Endothelial cell of umbilical vein (primary cell): Measurements from ENCODE around the gene ZSCAN25. TPM values are rescaled to one million over a fixed set of nuclear protein-coding genes. Genes with fewer than 3 reads are reported as not detected.

Source experiments
- BruUV-seq: library from RNA; stranded (reverse); fragments of 400-500 nt; replicated peaks from 2 replicates; lab custom pipeline; 2021; lab: Mats Ljungman, UMichigan
- CTCF ChIA-PET: fragments of 300-600, 350-600 bp; sonication (Branson Sonifier 250); formaldehyde crosslinking; loops from one replicate; lab custom pipeline; 2021; ENCODE audit warnings: antibody characterized with exemption, inconsistent platforms; lab: Charles Lee
- POLR2A ChIA-PET: fragments of 300-600, 350-600 bp; sonication (Branson Sonifier 250); formaldehyde crosslinking; loops from one replicate; lab custom pipeline; 2021; ENCODE audit warnings: antibody characterized with exemption, inconsistent platforms; lab: Charles Lee
- DNase-seq: peaks from one replicate; pipeline ENCODE4 v3.0.0-alpha.2; 2011; ENCODE audit warnings: low read depth, low spot score
- FAIRE-seq: peaks from 2 replicates; lab custom pipeline; 2011; peaks lifted over from hg19 to GRCh38; lab: Jason Lieb, UNC
- H2AFZ ChIP-seq: 2 replicates; pipeline ENCODE4 v1.6.0; 2012; ENCODE audit warnings: low read depth, low read length, control low read depth, inconsistent platforms
- H3K27ac ChIP-seq: 2 replicates; pipeline ENCODE4 v1.5.1; 2011; ENCODE audit warnings: low read depth, mild to moderate bottlenecking, control low read depth, low read length, moderate library complexity; ENCODE audit not compliant: insufficient read depth
- H3K27me3 ChIP-seq, 2 experiments: 2 replicates each; pipeline versions ENCODE4 v1.6.0 to v1.6.1; 2011; ENCODE audit warnings: low read length in 2 of 2, mixed read lengths in 1 of 2; ENCODE audit not compliant: control insufficient read depth in 2 of 2, insufficient read depth in 2 of 2
- H3K36me3 ChIP-seq, 2 experiments: 2 replicates in 1 of 2; 3 replicates in 1 of 2; pipeline ENCODE4 v1.5.1; 2011; ENCODE audit warnings: low read length in 2 of 2, mild to moderate bottlenecking in 1 of 2, moderate library complexity in 1 of 2; ENCODE audit not compliant: control insufficient read depth in 2 of 2, insufficient read depth in 2 of 2; ENCODE audit errors: extremely low read depth in 1 of 2
- H3K4me1 ChIP-seq: 3 replicates; pipeline ENCODE4 v1.5.1; 2011; ENCODE audit warnings: mild to moderate bottlenecking, low read length; ENCODE audit not compliant: control insufficient read depth, insufficient read depth; ENCODE audit errors: extremely low read depth
- H3K4me2 ChIP-seq: 2 replicates; pipeline ENCODE4 v1.6.1; 2011; ENCODE audit warnings: low read length, control low read depth, mixed read lengths; ENCODE audit not compliant: insufficient read depth
- H3K4me3 ChIP-seq, 3 experiments: fragments of 200-600 bp in 1 of 3; sonication (generic), shearing (Covaris generic) in 1 of 3; replicated peaks in 1 of 3; 2 replicates each; pipeline ENCODE4 v1.5.1; 2011 to 2016; ENCODE audit warnings: control low read depth in 3 of 3, low read length in 3 of 3, mild to moderate bottlenecking in 2 of 3, inconsistent platforms in 1 of 3, low read depth in 1 of 3, moderate library complexity in 1 of 3; ENCODE audit not compliant: insufficient read depth in 1 of 3
- H3K79me2 ChIP-seq: 2 replicates; pipeline ENCODE4 v1.6.0; 2012; ENCODE audit warnings: low read length, inconsistent platforms; ENCODE audit not compliant: control insufficient read depth, insufficient read depth
- H3K9ac ChIP-seq: replicated peaks from 2 replicates; pipeline ENCODE3; 2011; ENCODE audit warnings: low read length, control low read depth; ENCODE audit not compliant: insufficient read depth; ENCODE audit errors: extremely low read depth
- H3K9me1 ChIP-seq: replicated peaks from 3 replicates; pipeline ENCODE4 v1.6.0; 2011; ENCODE audit warnings: mild to moderate bottlenecking, low read length; ENCODE audit not compliant: control insufficient read depth, insufficient read depth; ENCODE audit errors: extremely low read depth
- H3K9me3 ChIP-seq: replicated peaks from 2 replicates; pipeline ENCODE4 v1.5.1; 2012; ENCODE audit warnings: low read length, inconsistent platforms; ENCODE audit not compliant: control insufficient read depth, insufficient read depth
- H4K20me1 ChIP-seq: replicated peaks from 2 replicates; pipeline ENCODE3; 2011; ENCODE audit warnings: mild to moderate bottlenecking, low read length; ENCODE audit not compliant: control insufficient read depth, insufficient read depth; ENCODE audit errors: extremely low read depth
- EZH2 ChIP-seq: IDR thresholded peaks from 2 replicates; pipeline ENCODE4 v1.6.1; 2012; ENCODE audit warnings: borderline replicate concordance, low read depth, mild to moderate bottlenecking, moderate library complexity, low read length, inconsistent platforms; ENCODE audit not compliant: severe bottlenecking
- FOS ChIP-seq: IDR thresholded peaks from 2 replicates; pipeline ENCODE4 v1.6.1; 2011; ENCODE audit warnings: mild to moderate bottlenecking, low read length, moderate library complexity, borderline replicate concordance; ENCODE audit not compliant: insufficient read depth
- GATA2 ChIP-seq: IDR thresholded peaks from 2 replicates; pipeline ENCODE4 v1.7.0; 2011; ENCODE audit warnings: low read depth, mild to moderate bottlenecking, moderate library complexity, mixed read lengths, low read length; ENCODE audit not compliant: insufficient read length, insufficient read depth
- JUN ChIP-seq: IDR thresholded peaks from 2 replicates; pipeline ENCODE4 v1.6.1; 2011; ENCODE audit warnings: borderline replicate concordance, low read depth; ENCODE audit not compliant: insufficient read length, insufficient read depth
- MYC ChIP-seq: IDR thresholded peaks from one replicate; pipeline ENCODE4 v1.6.1; 2011; ENCODE audit warnings: mild to moderate bottlenecking, low read depth, low read length
- POLR2A ChIP-seq: IDR thresholded peaks from 2 replicates; pipeline ENCODE4 v1.6.1; 2012; ENCODE audit warnings: low read depth, mild to moderate bottlenecking, control low read depth, low read length
- POLR2AphosphoS5 ChIP-seq: IDR thresholded peaks from 2 replicates; pipeline ENCODE4 v1.6.1; 2012; ENCODE audit warnings: low read depth, mild to moderate bottlenecking, control low read depth, low read length, moderate library complexity; ENCODE audit not compliant: insufficient read depth
- dilution Hi-C: fragments of 300-500 bp; cut with MboI; formaldehyde crosslinking; loops from one replicate; pipeline ENCODE4 v1.15.0; 2019; ENCODE audit warnings: low sequenced_read_pairs; ENCODE audit not compliant: extremely low pct_ligation_motif_present
- intact Hi-C: fragments of 100-400 bp; cut with micrococcal nuclease; formaldehyde crosslinking; loops from one replicate; pipeline ENCODE4 v1.10.0; 2022
- polyA plus RNA-seq, 4 experiments: library from polyadenylated mRNA; depleted of rRNA in 3 of 4; stranded (reverse) in 3 of 4; unstranded in 1 of 4; fragments of >200 nt; gene quantifications; 2 replicates each; pipeline versions ENCODE4 v1.2.1 to v1.2.3, GENCODE V29; 2011 to 2012; ENCODE audit warnings: missing spikeins in 1 of 4
- total RNA-seq: library from RNA; stranded (reverse); gene quantifications from 2 replicates; pipeline ENCODE4 v1.2.3, GENCODE V29; 2021
- TF ChIP-seq, protein P1 (sequence below), 2 donors: IDR thresholded peaks; 1 replicate in 1 of 2; 2 replicates in 1 of 2; pipeline ENCODE4 v1.5.1; 2011; ENCODE audit warnings: low read length in 2 of 2, mild to moderate bottlenecking in 2 of 2, moderate library complexity in 2 of 2, control low read depth in 1 of 2, inconsistent platforms in 1 of 2, low read depth in 1 of 2; ENCODE audit not compliant: insufficient read depth in 1 of 2; ENCODE audit errors: extremely low read depth in 1 of 2
- TF ChIP-seq, protein P2 (sequence below): IDR thresholded peaks from 2 replicates; pipeline ENCODE4 v1.6.1; 2011; ENCODE audit not compliant: insufficient read depth, insufficient read length

ZSCAN25 gene
- total and polyA plus RNA-seq, 2 donors (not counting 3 experiments of a cell fraction or from before 2014, with no cell fraction given) = 8.9 to 13.8 TPM

DNA sequence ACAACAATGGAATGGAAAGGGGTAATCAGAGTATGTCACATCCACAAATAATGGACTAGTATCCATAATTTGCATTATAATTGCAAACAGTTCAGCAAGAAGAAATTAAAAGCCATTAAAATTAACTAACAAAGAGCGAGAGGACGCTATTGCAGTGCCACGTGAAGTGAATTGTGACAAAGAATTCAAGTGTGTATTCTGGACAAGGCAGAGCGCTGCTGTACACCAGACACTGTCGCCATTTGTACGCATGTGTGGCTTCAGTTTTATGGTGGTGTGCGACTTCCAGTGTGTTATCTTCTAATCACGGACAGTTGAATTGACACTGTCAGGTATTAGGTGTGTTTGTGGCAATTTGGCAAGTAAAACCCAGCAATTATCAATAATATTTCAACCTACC, 51.8 kb downstream of the ZSCAN25 start:
- ChIA-PET CTCF (interaction anchor here (0.5 kb wide), 1 partner anchor 353 kb away, joined by 5 read pairs; no protein-coding TSS in a partner anchor), POLR2A (no interaction called here)
- H3K79me2 ChIP-seq = no peaks in the 10 kb centered on the region
- H3K9me1 ChIP-seq = no peaks in the 10 kb centered on the region
- no peak overlapping the region for H3K4me3 ChIP-seq
- intact Hi-C loops (no loop called here), dilution Hi-C loops (no loop called here)
- H2AFZ ChIP-seq = no peak overlapping the region
- no peaks in the 10 kb centered on the region for H3K4me1 ChIP-seq
- H4K20me1 ChIP-seq = no peaks in the 10 kb centered on the region
- BruUV-seq = no TSS peak
- no peaks in the 10 kb centered on the region for H3K36me3 ChIP-seq
- no peak for TF ChIP-seq POLR2AphosphoS5
- TF ChIP-seq, protein P1, sequence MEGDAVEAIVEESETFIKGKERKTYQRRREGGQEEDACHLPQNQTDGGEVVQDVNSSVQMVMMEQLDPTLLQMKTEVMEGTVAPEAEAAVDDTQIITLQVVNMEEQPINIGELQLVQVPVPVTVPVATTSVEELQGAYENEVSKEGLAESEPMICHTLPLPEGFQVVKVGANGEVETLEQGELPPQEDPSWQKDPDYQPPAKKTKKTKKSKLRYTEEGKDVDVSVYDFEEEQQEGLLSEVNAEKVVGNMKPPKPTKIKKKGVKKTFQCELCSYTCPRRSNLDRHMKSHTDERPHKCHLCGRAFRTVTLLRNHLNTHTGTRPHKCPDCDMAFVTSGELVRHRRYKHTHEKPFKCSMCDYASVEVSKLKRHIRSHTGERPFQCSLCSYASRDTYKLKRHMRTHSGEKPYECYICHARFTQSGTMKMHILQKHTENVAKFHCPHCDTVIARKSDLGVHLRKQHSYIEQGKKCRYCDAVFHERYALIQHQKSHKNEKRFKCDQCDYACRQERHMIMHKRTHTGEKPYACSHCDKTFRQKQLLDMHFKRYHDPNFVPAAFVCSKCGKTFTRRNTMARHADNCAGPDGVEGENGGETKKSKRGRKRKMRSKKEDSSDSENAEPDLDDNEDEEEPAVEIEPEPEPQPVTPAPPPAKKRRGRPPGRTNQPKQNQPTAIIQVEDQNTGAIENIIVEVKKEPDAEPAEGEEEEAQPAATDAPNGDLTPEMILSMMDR (IDR thresholded peaks at IDR 0.05; ENCODE audit: extremely low read depth in 1 of 2, insufficient read depth in 1 of 2, low read depth in 1 of 2, low read length in 2 of 2) = no peak
- TF ChIP-seq JUN = no peak
- TF ChIP-seq FOS = no peak
- TF ChIP-seq, protein P2, sequence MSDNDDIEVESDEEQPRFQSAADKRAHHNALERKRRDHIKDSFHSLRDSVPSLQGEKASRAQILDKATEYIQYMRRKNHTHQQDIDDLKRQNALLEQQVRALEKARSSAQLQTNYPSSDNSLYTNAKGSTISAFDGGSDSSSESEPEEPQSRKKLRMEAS = no peak
- no peak for TF ChIP-seq POLR2A
- no peak for TF ChIP-seq GATA2
- no peak for TF ChIP-seq MYC
- no peak for TF ChIP-seq EZH2
- H3K9ac ChIP-seq = no peak overlapping the region
- FAIRE-seq (no peak), DNase-seq (no peak)
- H3K27ac ChIP-seq = no peak overlapping the region
- H3K4me2 ChIP-seq = no peak overlapping the region
- H3K9me3 ChIP-seq = no peaks in the 10 kb centered on the region
- no peaks in the 10 kb centered on the region for H3K27me3 ChIP-seq
